AG20443 (cell line): Measurements from ENCODE around the gene C3orf49.

Experiments
- DNase-seq: peaks from one replicate; pipeline ENCODE4 v3.0.0; 2012; ENCODE audit warnings: low spot score, mixed read lengths

Gene C3orf49

GRCh38 chr3:63851287-63851686, 32.2 kb downstream of the C3orf49 start:
- no peak for DNase-seq

GRCh38 chr3:63853106-63853505, 34.0 kb downstream of the C3orf49 start:
- DNase-seq = no peak

GRCh38 chr3:63855333-63855940, 36.3 kb downstream of the C3orf49 start:
- DNase-seq = no peak

- DNase-seq = no peak
These were observed 38.2 kb downstream of the C3orf49 start for GRCh38 chr3:63857311-63857710.

GRCh38 chr3:63860776-63861175, 41.7 kb downstream of the C3orf49 start:
- DNase-seq = no peak

- DNase-seq = no peak
These were observed 42.2 kb downstream of the C3orf49 start for GRCh38 chr3:63861306-63861705.

GRCh38 chr3:63862804-63863149, 43.7 kb downstream of the C3orf49 start:
- no peak for DNase-seq

GRCh38 chr3:63863150-63864007, 44.3 kb downstream of the C3orf49 start, which contains the start of the genes ATXN7 and THOC7:
TSS of gene ATXN7 (plus strand) at chr3:63863867. CDS start at chr3:63912599, 48,732 bp downstream.
TSS of gene THOC7 (minus strand) at chr3:63863805. CDS start at chr3:63863790, 15 bp downstream.
- peak; percentile 90 for DNase-seq

GRCh38 chr3:63864008-63864964, 45.2 kb downstream of the C3orf49 start:
- peak; percentile 53 for DNase-seq

- no peak for DNase-seq
These were observed 45.8 kb downstream of the C3orf49 start for GRCh38 chr3:63864965-63865327.

- no peak for DNase-seq
These were observed 48.1 kb downstream of the C3orf49 start for GRCh38 chr3:63867225-63867624.

GRCh38 chr3:63869940-63870614, 51.0 kb downstream of the C3orf49 start:
- DNase-seq = no peak

- DNase-seq = no peak
These were observed 51.5 kb downstream of the C3orf49 start for GRCh38 chr3:63870615-63871005.

- peak; percentile 77 for DNase-seq
These were observed 53.2 kb downstream of the C3orf49 start for GRCh38 chr3:63872135-63872924.

- DNase-seq = no peak
These were observed 55.7 kb downstream of the C3orf49 start for GRCh38 chr3:63874769-63875168.

GRCh38 chr3:63875510-63875909, 56.4 kb downstream of the C3orf49 start:
- DNase-seq = no peak

- DNase-seq = no peak
These were observed 57.2 kb downstream of the C3orf49 start for GRCh38 chr3:63876260-63876659.

- peak; percentile 63 for DNase-seq
These were observed 58.8 kb downstream of the C3orf49 start for GRCh38 chr3:63877737-63878393.

GRCh38 chr3:63878394-63879060, 59.4 kb downstream of the C3orf49 start:
- DNase-seq = no peak

- DNase-seq = no peak
These were observed 61.6 kb downstream of the C3orf49 start for GRCh38 chr3:63880653-63881052.
